Left lung (tissue), 14 donors: ENCODE measurements around the gene ADGRL2. TPM values are rescaled to one million over a fixed set of nuclear protein-coding genes. Genes with fewer than 3 reads are reported as not detected.
A peak's percentile ranks its signal among the peaks of the same experiment; 100 is the strongest.

Experiments used
- ATAC-seq: fragments of 200-7000 bp; cut with Tn5 transposase; one replicate; pipeline ENCODE4 v1.9.1; 2020; ENCODE audit warnings: moderate library complexity
- DNase-seq, 4 donors: peaks; one replicate each; pipeline ENCODE4 v3.0.0-alpha.2; 2013 to 2020
- H3K27ac ChIP-seq, 2 donors: fragments of 200-600 bp; sonication (generic) in 1 of 2; one replicate each; pipeline versions ENCODE4 v1.5.0 to v1.8.0; 2020 to 2021
- H3K27me3 ChIP-seq, 2 donors: fragments of 200-600 bp; sonication (generic) in 1 of 2; one replicate each; pipeline versions ENCODE4 v1.5.0 to v1.8.0; 2020 to 2021
- H3K36me3 ChIP-seq, 2 donors: fragments of 200-600 bp; sonication (generic) in 1 of 2; one replicate each; pipeline versions ENCODE4 v1.5.0 to v1.8.0; 2020 to 2021
- H3K4me1 ChIP-seq, 2 donors: fragments of 200-600 bp; one replicate each; pipeline ENCODE4 v1.8.0; 2021
- H3K4me3 ChIP-seq, 2 donors: fragments of 200-600 bp; sonication (generic) in 1 of 2; one replicate each; pipeline versions ENCODE4 v1.5.0 to v1.8.0; 2020 to 2021; ENCODE audit warnings: mild to moderate bottlenecking in 1 of 2
- H3K9me3 ChIP-seq, 2 donors: fragments of 200-600 bp; sonication (generic) in 1 of 2; one replicate each; pipeline versions ENCODE4 v1.5.0 to v1.8.0; 2020 to 2021
- CTCF ChIP-seq, 2 donors: fragments of 200-600 bp; sonication (generic) in 1 of 2; IDR thresholded peaks; one replicate each; pipeline versions ENCODE4 v1.5.0 to v1.8.0; 2021; ENCODE audit warnings: antibody characterized with exemption in 2 of 2
- intact Hi-C, 2 donors: fragments of 100-400 bp; cut with DNase I; formaldehyde crosslinking; loops; one replicate each; pipeline versions ENCODE4 v1.11.2 to v1.14.2; 2022
- long read RNA-seq, 12 donors: library from polyadenylated mRNA in 2 of 12; unstranded in 2 of 12; transcript quantifications; one replicate each; pipeline ENCODE4 v2.0.0 and lab custom pipeline, GENCODE V29; 2019 to 2026
- polyA plus RNA-seq, 6 donors: library from polyadenylated mRNA; unstranded; fragments of 120-200 nt; gene quantifications; one replicate each; pipeline ENCODE4 v1.2.1, GENCODE V29; 2013; ENCODE audit not compliant: insufficient read length in 6 of 6
- total RNA-seq, 2 donors: library from RNA; stranded (reverse); fragmentation: NEBNext Ultra II Directional; extraction: Animal tissue kit (Norgen Biotek cat#: 25700); gene quantifications; one replicate each; pipeline ENCODE4 v1.2.1, GENCODE V29; 2021
- donor health status: DM: no; HTN: yes; CAD: no.
- donor health status: DM: no; HTN: no; CAD: no.

ADGRL2 gene
- 100 to 1,000 TPM in 1 of 2 donors, 10 to 100 TPM in 1; 78.8 to 106 TPM for total RNA-seq
- 100 to 1,000 TPM; 234 to 295 (median 264) TPM for polyA plus RNA-seq
- long read RNA-seq, donor 1, partial matches to known transcripts: 83 of 104 reads
- long read RNA-seq, donor 1, other reads (novel, unspliced or antisense): 16 of 104 reads
- long read RNA-seq, donor 2, partial matches to known transcripts: 28 of 34 reads
- long read RNA-seq, donor 2, other reads (novel, unspliced or antisense): 5 of 34 reads
- long read RNA-seq, donor 3, full-length matches to known transcripts: 3 of 24 reads
- long read RNA-seq, donor 3, partial matches to known transcripts: 21 of 24 reads
- long read RNA-seq, donor 3, other reads (novel, unspliced or antisense): 0 of 24 reads
- long read RNA-seq, donor 4, partial matches to known transcripts: 0 of 4 reads
- long read RNA-seq, donor 4, other reads (novel, unspliced or antisense): 4 of 4 reads
- long read RNA-seq, donor 5, full-length matches to known transcripts: 2 of 42 reads
- long read RNA-seq, donor 5, partial matches to known transcripts: 22 of 42 reads
- long read RNA-seq, donor 5, other reads (novel, unspliced or antisense): 18 of 42 reads
- long read RNA-seq, donor 6, partial matches to known transcripts: 19 of 19 reads
- long read RNA-seq, donor 6, other reads (novel, unspliced or antisense): 0 of 19 reads
- long read RNA-seq, donor 7, partial matches to known transcripts: 9 of 14 reads
- long read RNA-seq, donor 7, other reads (novel, unspliced or antisense): 5 of 14 reads
- long read RNA-seq, donor 8, partial matches to known transcripts: 55 of 57 reads
- long read RNA-seq, donor 8, other reads (novel, unspliced or antisense): 0 of 57 reads
- long read RNA-seq, donor 9: 0 reads
- long read RNA-seq, donor 10, partial matches to known transcripts: 0 of 1 reads
- long read RNA-seq, donor 10, other reads (novel, unspliced or antisense): 1 of 1 reads
- long read RNA-seq, donor 11, partial matches to known transcripts: 0 of 1 reads
- long read RNA-seq, donor 11, other reads (novel, unspliced or antisense): 0 of 1 reads
- long read RNA-seq, donor 12, partial matches to known transcripts: 34 of 41 reads
- long read RNA-seq, donor 12, other reads (novel, unspliced or antisense): 7 of 41 reads

DNA sequence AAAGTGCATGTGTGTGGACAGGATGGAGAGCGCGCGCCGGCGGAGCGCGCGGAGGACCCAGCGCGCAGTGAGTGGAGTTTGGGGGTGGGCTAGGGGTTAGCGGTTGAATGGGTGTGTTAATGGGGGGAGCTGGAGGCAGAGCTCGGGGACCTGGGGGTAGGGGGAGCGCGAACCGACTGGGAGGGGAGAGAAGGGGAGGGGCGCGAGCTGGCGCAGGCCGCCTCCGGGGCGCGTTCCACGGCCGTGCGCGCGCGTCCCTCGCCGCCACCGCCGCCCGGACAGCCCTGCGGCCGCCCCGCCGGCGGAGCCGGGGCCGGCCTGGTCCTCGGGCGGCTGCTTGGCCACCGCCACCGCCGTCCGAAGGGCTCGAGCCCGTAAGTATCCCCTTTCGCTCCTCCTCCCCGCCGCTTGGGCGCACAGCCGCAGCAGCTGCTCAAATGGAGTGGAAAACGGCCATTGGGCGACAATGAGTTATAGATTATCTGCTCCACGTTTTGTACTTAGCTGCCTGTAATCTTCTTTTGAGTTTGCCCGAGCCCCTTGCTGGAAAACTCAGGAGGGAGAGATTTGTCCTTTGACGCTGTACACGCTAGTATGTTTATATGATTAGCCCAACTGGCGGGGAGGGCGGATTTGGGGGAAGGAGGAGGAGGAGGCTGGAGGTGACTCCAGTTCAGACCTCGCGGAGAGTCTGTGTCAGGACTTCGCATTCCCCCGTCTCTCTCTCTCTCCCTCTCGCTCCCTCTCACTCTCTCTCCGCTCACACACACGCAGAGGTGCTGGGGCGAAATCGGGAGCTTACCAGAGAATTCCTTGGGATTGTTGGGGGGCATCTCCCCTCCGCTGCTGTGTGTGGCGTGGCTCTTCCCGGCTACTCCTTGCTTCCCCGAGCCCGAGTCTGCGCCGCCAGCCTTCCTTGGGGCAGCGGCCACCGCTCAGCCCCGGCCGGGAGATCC, at the start of gene ADGRL2:
ADGRL2 (plus strand) TSS at position 240 of the 956 bp plus-strand sequence. CDS start 36,051 bp downstream, outside the sequence.
- intact Hi-C loops: no loop called here
- no peaks in the 10 kb centered on the region for H3K4me1 ChIP-seq
- H3K4me3 ChIP-seq: peak within 1 kb of the TSS; percentile 57 to 63
- no peaks in the 10 kb centered on the region for H3K9me3 ChIP-seq
- ATAC-seq (peak; percentile 87), DNase-seq (peak; percentile 79 to 94 (median 88))
- TF ChIP-seq CTCF (IDR thresholded peaks at IDR 0.05): no peak
- H3K27ac ChIP-seq: peak within 1 kb of the TSS; percentile 91 to 98
- H3K36me3 ChIP-seq: no peaks in the 10 kb centered on the region
- H3K27me3 ChIP-seq: peaks cover 0 to 76% of the 10 kb centered on the region in 2 donors

GRCh38 chr1:81752840-81753239, 47.9 kb upstream of the ADGRL2 start:
- Histone ChIP-seq H3K27ac (no peak overlapping the region), H3K4me3 (no peak overlapping the region), H3K9me3 (no peaks in the 10 kb centered on the region), H3K27me3 (no peaks in the 10 kb centered on the region), H3K4me1 (no peaks in the 10 kb centered on the region), H3K36me3 (no peaks in the 10 kb centered on the region)
- DNase-seq: no peak
- intact Hi-C loops: no loop called here
- no peak for TF ChIP-seq CTCF (IDR thresholded peaks at IDR 0.05)
- ATAC-seq: no peak

GRCh38 chr1:81754424-81754823, 46.3 kb upstream of the ADGRL2 start:
- H3K27ac ChIP-seq: no peak overlapping the region
- no peaks in the 10 kb centered on the region for H3K27me3 ChIP-seq
- no peak for TF ChIP-seq CTCF (IDR thresholded peaks at IDR 0.05)
- H3K4me3 ChIP-seq: no peak overlapping the region
- no peaks in the 10 kb centered on the region for H3K36me3 ChIP-seq
- intact Hi-C loops: no loop called here
- no peak for ATAC-seq
- no peak for DNase-seq
- no peaks in the 10 kb centered on the region for H3K9me3 ChIP-seq
- no peaks in the 10 kb centered on the region for H3K4me1 ChIP-seq

DNA sequence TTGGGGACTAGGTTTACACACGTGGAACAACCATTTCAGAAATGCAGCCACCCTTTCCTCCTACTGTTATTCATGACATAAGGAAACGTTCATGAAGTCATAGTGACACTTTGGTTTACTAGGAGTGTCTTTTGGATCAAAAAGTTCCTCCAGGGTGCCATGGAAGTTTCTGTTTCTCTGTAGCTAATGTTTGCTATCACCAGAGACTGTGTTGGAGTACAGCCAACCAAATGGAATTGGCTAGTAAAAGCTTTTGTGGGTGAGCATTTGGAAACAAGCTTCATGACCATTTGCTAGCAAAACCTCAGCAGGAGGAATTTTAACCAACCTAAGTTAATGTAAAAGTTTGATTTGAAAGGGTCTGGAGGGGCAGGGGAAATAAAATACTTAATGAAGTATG, 43.9 kb upstream of the ADGRL2 start:
- Histone ChIP-seq H3K36me3 (no peaks in the 10 kb centered on the region), H3K9me3 (no peaks in the 10 kb centered on the region), H3K4me3 (no peak overlapping the region), H3K27me3 (no peaks in the 10 kb centered on the region), H3K4me1 (no peaks in the 10 kb centered on the region), H3K27ac (no peak overlapping the region)
- no peak for TF ChIP-seq CTCF (IDR thresholded peaks at IDR 0.05)
- ATAC-seq: no peak
- no peak for DNase-seq
- intact Hi-C loops: no loop called here
